Activated CD8-positive, alpha-beta T cell treated with anti-CD3 and anti-CD28 coated beads for 36 hours (primary cell): Measurements from ENCODE around the gene STK4. TPM values are rescaled to one million over a fixed set of nuclear protein-coding genes. Genes with fewer than 3 reads are reported as not detected.

Experiments
- ATAC-seq: fragments of 200-7000 bp; cut with Tn5 transposase; one replicate; pipeline ENCODE4 v1.10.0; 2021; ENCODE audit warnings: mild to moderate bottlenecking, moderate library complexity
- CTCF ChIA-PET: fragments of 350-600 bp; sonication (Branson Sonifier 250); formaldehyde crosslinking; loops from one replicate; lab custom pipeline; 2021; ENCODE audit warnings: antibody characterized with exemption; lab: Charles Lee
- POLR2A ChIA-PET: fragments of 350-600 bp; sonication (Branson Sonifier 250); formaldehyde crosslinking; loops from one replicate; lab custom pipeline; 2021; ENCODE audit warnings: antibody characterized with exemption; lab: Charles Lee
- DNase-seq: peaks from one replicate; pipeline ENCODE4 v3.0.0-alpha.2; 2020
- H3K27ac Mint-ChIP-seq: one replicate; pipeline ENCODE4 v1.8.0; 2021; ENCODE audit warnings: mild to moderate bottlenecking, mixed read lengths
- H3K27me3 Mint-ChIP-seq: one replicate; pipeline ENCODE4 v1.8.0; 2021; ENCODE audit warnings: mixed read lengths
- H3K36me3 Mint-ChIP-seq: one replicate; pipeline ENCODE4 v1.8.0; 2021; ENCODE audit warnings: low read depth, mixed read lengths
- H3K4me1 Mint-ChIP-seq: one replicate; pipeline ENCODE4 v1.8.0; 2021; ENCODE audit warnings: low read depth, mixed read lengths
- H3K4me3 Mint-ChIP-seq: one replicate; pipeline ENCODE4 v1.8.0; 2021; ENCODE audit warnings: mild to moderate bottlenecking, moderate library complexity, mixed read lengths
- H3K9me3 Mint-ChIP-seq: one replicate; pipeline ENCODE4 v1.8.0; 2021; ENCODE audit warnings: mixed read lengths
- intact Hi-C: fragments of 100-400 bp; cut with micrococcal nuclease; formaldehyde crosslinking; loops from one replicate; pipeline ENCODE4 v1.10.0; 2022
- total RNA-seq, 2 experiments: library from RNA; stranded (reverse); gene quantifications; one replicate each; pipeline ENCODE4 v1.2.3, GENCODE V29; 2021
- TF ChIP-seq, protein P1 (sequence below): fragments of 200-600 bp; IDR thresholded peaks from one replicate; pipeline ENCODE4 v1.8.0; 2022; ENCODE audit warnings: antibody characterized with exemption, mild to moderate bottlenecking

STK4 gene
- total RNA-seq, 2 experiments from 2014 or later: 154 to 165 TPM

DNA sequence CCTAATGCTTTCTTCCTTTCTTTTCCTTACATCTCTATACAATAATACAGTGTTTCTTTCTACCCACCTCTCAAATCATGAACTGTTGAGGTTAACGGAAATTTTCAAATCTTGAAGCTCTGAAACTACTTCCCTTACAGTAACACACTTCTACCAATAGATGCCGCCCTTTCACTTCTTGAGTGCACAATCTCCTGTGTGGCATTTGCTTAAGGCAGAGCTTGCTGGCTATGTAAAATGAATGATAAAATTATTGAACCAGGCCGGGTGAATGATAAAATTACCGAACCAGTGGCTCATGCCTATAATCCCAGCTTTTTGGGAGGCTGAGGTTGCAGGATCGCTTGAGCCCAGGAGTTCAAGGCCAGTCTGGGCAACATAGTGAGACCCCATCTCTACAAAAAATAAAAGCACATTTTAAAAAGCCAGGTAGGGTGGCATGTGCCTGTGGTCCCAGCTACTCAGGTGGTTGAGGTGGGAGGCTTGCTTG is 77.8 kb downstream of the STK4 start:
- peaks cover 77% of the 10 kb centered on the region for H3K4me1 Mint-ChIP-seq
- TF ChIP-seq, protein P1, sequence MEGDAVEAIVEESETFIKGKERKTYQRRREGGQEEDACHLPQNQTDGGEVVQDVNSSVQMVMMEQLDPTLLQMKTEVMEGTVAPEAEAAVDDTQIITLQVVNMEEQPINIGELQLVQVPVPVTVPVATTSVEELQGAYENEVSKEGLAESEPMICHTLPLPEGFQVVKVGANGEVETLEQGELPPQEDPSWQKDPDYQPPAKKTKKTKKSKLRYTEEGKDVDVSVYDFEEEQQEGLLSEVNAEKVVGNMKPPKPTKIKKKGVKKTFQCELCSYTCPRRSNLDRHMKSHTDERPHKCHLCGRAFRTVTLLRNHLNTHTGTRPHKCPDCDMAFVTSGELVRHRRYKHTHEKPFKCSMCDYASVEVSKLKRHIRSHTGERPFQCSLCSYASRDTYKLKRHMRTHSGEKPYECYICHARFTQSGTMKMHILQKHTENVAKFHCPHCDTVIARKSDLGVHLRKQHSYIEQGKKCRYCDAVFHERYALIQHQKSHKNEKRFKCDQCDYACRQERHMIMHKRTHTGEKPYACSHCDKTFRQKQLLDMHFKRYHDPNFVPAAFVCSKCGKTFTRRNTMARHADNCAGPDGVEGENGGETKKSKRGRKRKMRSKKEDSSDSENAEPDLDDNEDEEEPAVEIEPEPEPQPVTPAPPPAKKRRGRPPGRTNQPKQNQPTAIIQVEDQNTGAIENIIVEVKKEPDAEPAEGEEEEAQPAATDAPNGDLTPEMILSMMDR: peak; percentile 88
- ATAC-seq (peak; percentile 88), DNase-seq (peak; percentile 56)
- intact Hi-C loops: loop anchor here (5.0 kb wide), 1 partner anchor 53 kb away; no protein-coding TSS in a partner anchor
- H3K36me3 Mint-ChIP-seq: peaks cover 65% of the 10 kb centered on the region
- CTCF ChIA-PET: interaction anchor here (0.6 to 6.4 kb wide), 48 partner anchors 9 to 248 kb away, joined by 3 to 137 read pairs (median 5); partner anchors contain the start of gene KCNS1
- no peak overlapping the region for H3K4me3 Mint-ChIP-seq
- peak overlapping the region; percentile 97 for H3K27ac Mint-ChIP-seq
- H3K27me3 Mint-ChIP-seq: no peaks in the 10 kb centered on the region
- POLR2A ChIA-PET: interaction anchor here (0.6 to 1.9 kb wide), 9 partner anchors 9 to 337 kb away, joined by 3 to 7 read pairs (median 4); partner anchors contain the start of gene STK4
- H3K9me3 Mint-ChIP-seq: no peaks in the 10 kb centered on the region

DNA sequence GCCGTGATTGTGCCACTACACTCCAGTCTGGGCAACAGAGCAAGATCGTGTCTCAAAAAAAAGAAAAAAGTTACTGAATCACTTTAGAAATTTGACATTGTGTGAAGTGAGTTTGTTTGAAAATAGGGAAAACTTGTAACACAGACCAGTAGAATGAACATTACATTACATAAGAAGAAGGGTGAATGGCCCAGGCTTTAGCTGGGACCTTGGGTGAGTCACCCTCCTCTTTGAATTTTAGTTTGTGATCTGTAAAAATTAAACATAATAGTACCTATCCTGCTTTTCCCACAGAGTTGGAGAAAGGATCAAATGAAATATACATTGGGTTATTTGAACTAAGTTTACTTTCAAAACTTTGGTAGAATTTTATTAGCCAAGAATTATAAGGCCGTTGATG is 78.3 kb downstream of the STK4 start:
- ChIA-PET POLR2A (interaction anchor here (0.8 to 1.8 kb wide), 6 partner anchors 8 to 79 kb away, joined by 3 to 5 read pairs (median 4); partner anchors contain the start of gene STK4), CTCF (interaction anchor here (0.6 to 6.4 kb wide), 45 partner anchors 8 to 248 kb away, joined by 3 to 137 read pairs (median 6); partner anchors contain the start of gene KCNS1)
- DNase-seq (no peak), ATAC-seq (no peak)
- peaks cover 67% of the 10 kb centered on the region for H3K36me3 Mint-ChIP-seq
- intact Hi-C loops: loop anchor here (5.0 kb wide), 1 partner anchor 53 kb away; no protein-coding TSS in a partner anchor
- TF ChIP-seq, protein P1: no peak
- H3K27me3 Mint-ChIP-seq: no peaks in the 10 kb centered on the region
- peak overlapping the region; percentile 97 for H3K27ac Mint-ChIP-seq
- H3K9me3 Mint-ChIP-seq: no peaks in the 10 kb centered on the region
- H3K4me3 Mint-ChIP-seq: no peak overlapping the region
- peaks cover 77% of the 10 kb centered on the region for H3K4me1 Mint-ChIP-seq

DNA sequence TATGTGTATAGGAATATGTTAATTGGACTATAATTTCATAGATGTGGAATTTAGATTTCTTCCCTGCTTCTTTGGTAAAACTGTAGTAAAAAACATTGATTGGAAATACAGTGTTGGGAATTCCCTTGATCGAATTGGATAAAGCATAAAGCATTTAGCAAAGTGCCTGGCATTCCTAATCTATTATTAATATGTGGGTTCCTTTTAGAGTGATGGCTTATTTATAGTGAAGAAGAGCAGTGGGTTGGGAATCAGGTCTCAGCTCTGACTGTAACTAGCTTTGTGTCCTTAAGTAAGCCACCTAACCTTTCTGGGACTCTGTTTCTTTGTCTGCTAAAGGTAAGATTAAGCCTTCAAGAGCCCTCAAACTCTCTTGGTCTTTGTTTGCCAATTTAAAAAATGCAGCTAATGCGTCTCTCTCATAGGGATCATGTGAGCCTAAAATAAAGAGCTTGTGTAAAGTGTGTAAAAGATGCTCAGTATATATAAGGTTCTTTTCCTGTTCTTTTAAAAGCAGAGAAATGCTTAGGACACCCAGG is 81.3 kb downstream of the STK4 start:
- TF ChIP-seq, protein P1: no peak
- POLR2A ChIA-PET: interaction anchor here (1.0 kb wide), 1 partner anchor 9 kb away, joined by 3 read pairs; no protein-coding TSS in a partner anchor
- peaks cover 72% of the 10 kb centered on the region for H3K4me1 Mint-ChIP-seq
- no peaks in the 10 kb centered on the region for H3K27me3 Mint-ChIP-seq
- H3K4me3 Mint-ChIP-seq: no peak overlapping the region
- peak overlapping the region; percentile 83 for H3K27ac Mint-ChIP-seq
- H3K9me3 Mint-ChIP-seq: no peaks in the 10 kb centered on the region
- DNase-seq: no peak
- no peak for ATAC-seq
- intact Hi-C loops: no loop called here
- peaks cover 61% of the 10 kb centered on the region for H3K36me3 Mint-ChIP-seq
- CTCF ChIA-PET: interaction anchor here (10.8 kb wide), 1 partner anchor 48 kb away, joined by 111 read pairs; no protein-coding TSS in a partner anchor

DNA sequence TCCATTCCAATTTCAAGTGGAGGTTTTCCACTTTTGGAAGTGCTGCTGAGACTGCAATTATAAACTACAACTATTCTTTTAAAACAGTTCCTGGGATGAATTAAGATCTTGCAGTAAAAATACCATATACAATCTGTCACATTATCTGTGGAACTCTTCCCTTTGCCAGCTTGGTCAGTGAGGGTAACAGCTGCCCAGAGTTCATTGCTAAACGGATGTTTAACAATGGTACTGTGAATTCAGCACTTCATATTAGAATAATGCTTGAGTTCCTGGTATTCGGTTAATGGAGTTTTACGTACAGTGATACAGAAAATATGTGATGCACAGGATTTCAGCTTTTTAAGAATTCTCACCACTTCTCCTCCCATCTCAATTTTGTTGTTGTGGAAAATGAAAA is 83.1 kb downstream of the STK4 start:
- no peaks in the 10 kb centered on the region for H3K9me3 Mint-ChIP-seq
- H3K27me3 Mint-ChIP-seq: no peaks in the 10 kb centered on the region
- POLR2A ChIA-PET: interaction anchor here (0.7 to 2.0 kb wide), 5 partner anchors 14 to 54 kb away, joined by 3 to 6 read pairs (median 3); no protein-coding TSS in a partner anchor
- peak overlapping the region; percentile 83 for H3K27ac Mint-ChIP-seq
- peaks cover 60% of the 10 kb centered on the region for H3K36me3 Mint-ChIP-seq
- DNase-seq (no peak), ATAC-seq (no peak)
- CTCF ChIA-PET: interaction anchor here (0.9 to 10.8 kb wide), 9 partner anchors 9 to 324 kb away, joined by 3 to 111 read pairs (median 4); no protein-coding TSS in a partner anchor
- intact Hi-C loops: no loop called here
- H3K4me1 Mint-ChIP-seq: peaks cover 71% of the 10 kb centered on the region
- peak overlapping the region; percentile 13 for H3K4me3 Mint-ChIP-seq
- TF ChIP-seq, protein P1: no peak
